Heart right ventricle (tissue), 16 donors: ENCODE data around the gene LVRN. TPM values are rescaled to one million over a fixed set of nuclear protein-coding genes. Genes with fewer than 3 reads are reported as not detected.

ENCODE experiments used
- ATAC-seq, 8 donors: fragments of 200-7000 bp; cut with Tn5 transposase; one replicate each; pipeline ENCODE4 v1.9.1; 2020; ENCODE audit warnings: mild to moderate bottlenecking in 8 of 8, moderate library complexity in 8 of 8, moderate number of reproducible peaks in 1 of 8
- DNase-seq, 2 donors: peaks; one replicate each; pipeline ENCODE4 v3.0.0-alpha.2; 2020
- H3K27ac ChIP-seq, 10 donors: fragments of 200-600 bp; sonication (generic) in 2 of 10; one replicate each; pipeline versions ENCODE4 v1.5.0 to v1.8.0; 2020 to 2022; ENCODE audit warnings: mild to moderate bottlenecking in 3 of 10
- H3K27me3 ChIP-seq, 7 donors: fragments of 200-600 bp; one replicate each; pipeline ENCODE4 v1.8.0; 2021 to 2022; ENCODE audit warnings: mild to moderate bottlenecking in 2 of 7
- H3K36me3 ChIP-seq, 9 donors: fragments of 200-600 bp; sonication (generic) in 1 of 9; one replicate each; pipeline versions ENCODE4 v1.5.0 to v1.8.0; 2020 to 2022; ENCODE audit warnings: mild to moderate bottlenecking in 2 of 9
- H3K4me1 ChIP-seq, 9 donors: fragments of 200-600 bp; sonication (generic) in 1 of 9; one replicate each; pipeline versions ENCODE4 v1.5.0 to v1.8.0; 2020 to 2022; ENCODE audit warnings: mild to moderate bottlenecking in 4 of 9
- H3K4me3 ChIP-seq, 10 donors: fragments of 200-600 bp; sonication (generic) in 2 of 10; one replicate each; pipeline versions ENCODE4 v1.5.0 to v1.8.0; 2020 to 2022; ENCODE audit warnings: mild to moderate bottlenecking in 7 of 10, moderate library complexity in 2 of 10
- H3K9me3 ChIP-seq, 11 donors: fragments of 200-600 bp in 10 of 11; sonication (generic) in 2 of 11; one replicate each; pipeline versions ENCODE4 v1.5.0 to v1.8.0; 2013 to 2022; ENCODE audit warnings: mild to moderate bottlenecking in 2 of 11, control low read depth in 1 of 11, moderate library complexity in 1 of 11
- CTCF ChIP-seq, 9 donors: fragments of 200-600 bp; sonication (generic) in 2 of 9; IDR thresholded peaks; one replicate each; pipeline versions ENCODE4 v1.5.0 to v1.8.0; 2021 to 2022; ENCODE audit warnings: antibody characterized with exemption in 9 of 9, mild to moderate bottlenecking in 5 of 9, moderate library complexity in 1 of 9
- whole genome bisulfite sequencing, 2 donors: extraction: QIAGEN DNeasy Blood & Tissue Kit; methylation state at CpG; one replicate each; pipeline ENCODE4 v1.1.7; 2013; ENCODE audit warnings: inconsistent platforms in 1 of 2; 5-methylcytosine and 5-hydroxymethylcytosine counted together
- intact Hi-C, 10 donors: fragments of 100-400 bp; cut with DNase I; formaldehyde crosslinking; loops; one replicate each; pipeline versions ENCODE4 v1.11.1 to v1.14.2; 2022
- polyA plus RNA-seq, 2 donors: library from polyadenylated mRNA; stranded (reverse); fragments of 200-250 nt; gene quantifications; one replicate each; pipeline ENCODE4 v1.2.3, GENCODE V29; 2013
- total RNA-seq, 10 donors: library from RNA; stranded (reverse); fragmentation: NEBNext Ultra II Directional in 3 of 10; extraction: Animal tissue kit (Norgen Biotek cat#: 25700) in 3 of 10; gene quantifications; one replicate each; pipeline versions ENCODE4 v1.2.1 to v1.2.4, GENCODE V29; 2021 to 2023
- donor health status: Arrhythmogenic right ventricular cardiomyopathy.
- donor health status: ischemic (EF 13 %, LVEDD 7.1; RV severe dilation, severe dysfunction).
- donor health status: healthy with polysubstance abuse.
- donor health status: DM: no; HTN: yes; CAD: no.
- donor health status: DM: no; HTN: no; CAD: no.
- donor health status: ischemic (EF 25% LVEDD 6.9; RV normal size, moderate dysfunction).
- donor health status: ischemic (EF 25% LVEDD 5.7; RV mildly dilated, moderate dysfunction).
- donor health status: healthy.
- donor health status: DM: yes; HTN: yes; CAD: no.
- donor health status: Ischemic cardiomyopathy.
- donor health status: ischemic (EF 35%, LVEDD 5.7; RV mildly dilated, moderate dysfunction).
- donor health status: nonischemic (EF 11% LVEDD 7.7; RV severe dilation, severe dysfunction).
- donor health status: DM: yes; HTN: yes; CAD: no.
- donor health status: PGD.
- donor health status: ischemic (EF 29% LVEDD 5.4; RV normal size, mild dysfunction).
- donor health status: nonischemic (EF 23%, LVEDD 6.1; RV moderate dilation, normal function).

Gene LVRN
- total and polyA plus RNA-seq, 12 donors, result 0.07 to 1.0 (median 0.20) TPM; not detected in 1

GRCh38 chr5:115946655-115947054 is 15.6 kb upstream of the LVRN start:
- no peaks in the 10 kb centered on the region for H3K36me3 ChIP-seq
- DNase-seq (no peak), ATAC-seq (no peak)
- peaks cover 0 to 4% (median 0%) of the 10 kb centered on the region in 9 donors for H3K4me1 ChIP-seq
- H3K9me3 ChIP-seq, result peaks cover 0 to 15% (median 0%) of the 10 kb centered on the region in 11 donors
- H3K27me3 ChIP-seq, result no peaks in the 10 kb centered on the region
- 86 to 87% methylated on average over 2 of the region's 2 CpGs for WGBS, 2 donors
- TF ChIP-seq CTCF (IDR thresholded peaks at IDR 0.05), result no peak
- intact Hi-C loops, result no loop called here
- H3K27ac ChIP-seq, result no peak overlapping the region
- no peak overlapping the region for H3K4me3 ChIP-seq

GRCh38 chr5:115947260-115947659 is 15.0 kb upstream of the LVRN start:
- DNase-seq (no peak), ATAC-seq (no peak)
- no peaks in the 10 kb centered on the region for H3K27me3 ChIP-seq
- H3K4me1 ChIP-seq, result peaks cover 0 to 4% (median 0%) of the 10 kb centered on the region in 9 donors
- no peak for TF ChIP-seq CTCF (IDR thresholded peaks at IDR 0.05)
- no peak overlapping the region for H3K27ac ChIP-seq
- 90 to 96% methylated on average over 2 of the region's 2 CpGs for WGBS, 2 donors
- intact Hi-C loops, result no loop called here
- no peak overlapping the region for H3K4me3 ChIP-seq
- peaks cover 0 to 9% (median 0%) of the 10 kb centered on the region in 11 donors for H3K9me3 ChIP-seq
- no peaks in the 10 kb centered on the region for H3K36me3 ChIP-seq

- DNase-seq, result no peak
Observed at GRCh38 chr5:115948091-115948534, 14.2 kb upstream of the LVRN start.

GRCh38 chr5:115949096-115949495 is 13.2 kb upstream of the LVRN start:
- intact Hi-C loops, result no loop called here
- H3K27ac ChIP-seq, result no peak overlapping the region
- no peak overlapping the region for H3K4me3 ChIP-seq
- no peaks in the 10 kb centered on the region for H3K36me3 ChIP-seq
- no peak for TF ChIP-seq CTCF (IDR thresholded peaks at IDR 0.05)
- 87% methylated on average over 1 of the region's 1 CpG for WGBS, 2 donors
- peaks cover 0 to 4% (median 0%) of the 10 kb centered on the region in 9 donors for H3K4me1 ChIP-seq
- peaks cover 0 to 16% (median 3%) of the 10 kb centered on the region in 7 donors for H3K27me3 ChIP-seq
- DNase-seq (no peak), ATAC-seq (no peak)
- no peaks in the 10 kb centered on the region for H3K9me3 ChIP-seq

More at GRCh38 chr5:115948091-115948534, 14.2 kb upstream of the LVRN start:
- ATAC-seq, result peak in 2 of 8 donors; percentile 25 to 65
- intact Hi-C loops, result no loop called here
- no peak for TF ChIP-seq CTCF (IDR thresholded peaks at IDR 0.05)
- peaks cover 0 to under 1% (median 0%) of the 10 kb centered on the region in 11 donors for H3K9me3 ChIP-seq
- H3K27ac ChIP-seq, result no peak overlapping the region
- H3K4me3 ChIP-seq, result no peak overlapping the region
- H3K27me3 ChIP-seq, result peaks cover 0 to 8% (median 0%) of the 10 kb centered on the region in 7 donors
- WGBS, 2 donors, result 56 to 57% methylated on average over 3 of the region's 3 CpGs
- peaks cover 0 to 4% (median 0%) of the 10 kb centered on the region in 9 donors for H3K4me1 ChIP-seq
- H3K36me3 ChIP-seq, result no peaks in the 10 kb centered on the region
